Kidney (tissue), 14 donors: Measurements from ENCODE around the gene GOLGA8M. TPM values are rescaled to one million over a fixed set of nuclear protein-coding genes. Genes with fewer than 3 reads are reported as not detected.
"Not testable (repeated sequence)": the region's sequence is repeated elsewhere in the genome, so short reads cannot be mapped to it uniquely, and the experiment has no call there.

Experiments
- DNase-seq, 5 donors: peaks; one replicate each; pipeline ENCODE4 v3.0.0-alpha.2; 2013 to 2020
- FAIRE-seq: peaks from 2 replicates; lab custom pipeline; 2012; peaks lifted over from hg19 to GRCh38; lab: Jason Lieb, UNC
- H3K27ac ChIP-seq, 2 donors: one replicate each; pipeline ENCODE4 v1.7.0; 2013; ENCODE audit warnings: low read depth in 2 of 2, low read length in 2 of 2, inconsistent platforms in 1 of 2
- H3K27me3 ChIP-seq: one replicate; pipeline ENCODE4 v1.7.1; 2013; ENCODE audit warnings: low read length, inconsistent platforms; ENCODE audit not compliant: control insufficient read depth, insufficient read depth
- H3K36me3 ChIP-seq, 3 donors: one replicate each; pipeline versions ENCODE4 v1.7.0 to v1.7.1; 2013; ENCODE audit warnings: low read length in 3 of 3, control low read depth in 1 of 3, inconsistent platforms in 1 of 3; ENCODE audit not compliant: insufficient read depth in 3 of 3, control insufficient read depth in 2 of 3
- H3K4me1 ChIP-seq, 3 donors: one replicate each; pipeline versions ENCODE4 v1.7.0 to v1.7.1; 2013; ENCODE audit warnings: low read length in 3 of 3, inconsistent platforms in 1 of 3, low read depth in 1 of 3; ENCODE audit not compliant: control insufficient read depth in 2 of 3, insufficient read depth in 2 of 3
- H3K4me3 ChIP-seq, 3 donors: one replicate each; pipeline versions ENCODE4 v1.7.0 to v1.8.1; 2013; ENCODE audit warnings: low read length in 3 of 3, control low read depth in 1 of 3, inconsistent platforms in 1 of 3
- H3K9ac ChIP-seq, 3 donors: one replicate each; pipeline versions ENCODE4 v1.7.0 to v1.7.1; 2013; ENCODE audit warnings: low read length in 3 of 3, control low read depth in 1 of 3, inconsistent platforms in 1 of 3
- H3K9me3 ChIP-seq, 3 donors: one replicate each; pipeline versions ENCODE4 v1.7.0 to v1.7.1; 2013; ENCODE audit warnings: low read length in 3 of 3, control low read depth in 1 of 3, inconsistent platforms in 1 of 3; ENCODE audit not compliant: control insufficient read depth in 2 of 3, insufficient read depth in 1 of 3
- intact Hi-C: fragments of 100-400 bp; cut with DNase I; formaldehyde crosslinking; loops from one replicate; pipeline ENCODE4 v1.11.1; 2022
- polyA plus RNA-seq: library from polyadenylated mRNA; stranded (reverse); fragments of 350-450 nt; fragmentation: Illumina TruSeq; extraction: RNeasy Lipid Tissue Mini Kit (QIAGEN cat#74804); gene quantifications from one replicate; pipeline ENCODE4 v1.2.3, GENCODE V29; 2014; ENCODE audit warnings: low read depth, low replicate concordance; ENCODE audit not compliant: insufficient read depth
- total RNA-seq: library from RNA; stranded (reverse); fragmentation: NEBNext Ultra II Directional; extraction: Animal tissue kit (Norgen Biotek cat#: 25700); gene quantifications from one replicate; pipeline ENCODE4 v1.2.1, GENCODE V29; 2021
- TF ChIP-seq, protein P1 (sequence below): IDR thresholded peaks from 3 replicates; pipeline ENCODE4 v1.5.1; 2012; ENCODE audit warnings: mild to moderate bottlenecking, moderate library complexity, borderline replicate concordance; ENCODE audit not compliant: insufficient read depth; ENCODE audit errors: extremely low read depth
- donor health status: control.
- donor health status: control.
- donor health status: control.
- donor health status: control.
- donor health status: control.
- donor health status: DM: yes; HTN: yes; CAD: no.
- donor health status: Normal renal cell carcinoma (clear cell type).

The GOLGA8M gene
- total and polyA plus RNA-seq, 2 donors from 2014 or later = 0.95 to 4.9 TPM

- H3K4me1 ChIP-seq, H3K27ac ChIP-seq, FAIRE-seq, H3K36me3 ChIP-seq, H3K9ac ChIP-seq, intact Hi-C loops, H3K9me3 ChIP-seq, H3K4me3 ChIP-seq, H3K27me3 ChIP-seq: not testable (repeated sequence)
- peak in 3 of 5 donors; percentile 23 to 39 (median 30) for DNase-seq
- TF ChIP-seq, protein P1, sequence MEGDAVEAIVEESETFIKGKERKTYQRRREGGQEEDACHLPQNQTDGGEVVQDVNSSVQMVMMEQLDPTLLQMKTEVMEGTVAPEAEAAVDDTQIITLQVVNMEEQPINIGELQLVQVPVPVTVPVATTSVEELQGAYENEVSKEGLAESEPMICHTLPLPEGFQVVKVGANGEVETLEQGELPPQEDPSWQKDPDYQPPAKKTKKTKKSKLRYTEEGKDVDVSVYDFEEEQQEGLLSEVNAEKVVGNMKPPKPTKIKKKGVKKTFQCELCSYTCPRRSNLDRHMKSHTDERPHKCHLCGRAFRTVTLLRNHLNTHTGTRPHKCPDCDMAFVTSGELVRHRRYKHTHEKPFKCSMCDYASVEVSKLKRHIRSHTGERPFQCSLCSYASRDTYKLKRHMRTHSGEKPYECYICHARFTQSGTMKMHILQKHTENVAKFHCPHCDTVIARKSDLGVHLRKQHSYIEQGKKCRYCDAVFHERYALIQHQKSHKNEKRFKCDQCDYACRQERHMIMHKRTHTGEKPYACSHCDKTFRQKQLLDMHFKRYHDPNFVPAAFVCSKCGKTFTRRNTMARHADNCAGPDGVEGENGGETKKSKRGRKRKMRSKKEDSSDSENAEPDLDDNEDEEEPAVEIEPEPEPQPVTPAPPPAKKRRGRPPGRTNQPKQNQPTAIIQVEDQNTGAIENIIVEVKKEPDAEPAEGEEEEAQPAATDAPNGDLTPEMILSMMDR = peak; percentile 3
Measured at GRCh38 chr15:28728061-28728460, 15.8 kb upstream of the GOLGA8M start.

- H3K4me1 ChIP-seq, H3K36me3 ChIP-seq, H3K9ac ChIP-seq, FAIRE-seq, H3K27ac ChIP-seq, H3K27me3 ChIP-seq, H3K9me3 ChIP-seq, intact Hi-C loops, DNase-seq, H3K4me3 ChIP-seq: not testable (repeated sequence)
Measured at GRCh38 chr15:28727026-28727425, 14.8 kb upstream of the GOLGA8M start.

DNA sequence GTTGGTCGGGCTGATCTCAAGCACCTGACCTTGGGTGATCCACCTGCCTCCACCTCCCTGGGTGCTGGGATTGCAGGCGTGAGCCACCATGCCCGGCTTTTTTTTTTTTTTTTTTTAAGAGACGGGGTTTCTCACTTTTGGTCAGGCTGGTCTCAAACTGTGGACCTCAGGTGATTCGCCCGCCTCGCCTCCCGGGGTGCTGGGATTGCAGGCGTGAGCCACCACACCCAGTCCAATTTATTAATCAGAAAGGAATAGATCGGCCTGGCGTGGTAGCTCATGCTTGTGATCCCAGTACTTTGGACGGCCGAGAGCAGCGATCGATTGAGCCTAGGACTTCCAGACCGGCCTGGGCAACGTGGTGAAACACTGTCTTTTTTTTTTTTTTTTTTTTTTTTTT is 13.9 kb upstream of the GOLGA8M start:
- TF ChIP-seq, protein P1 = no peak
- no peak overlapping the region for H3K27ac ChIP-seq
- no peaks in the 10 kb centered on the region for H3K4me1 ChIP-seq
- H3K9ac ChIP-seq = no peak overlapping the region
- FAIRE-seq (no peak), DNase-seq (peak in 2 of 5 donors; percentile 24 to 36)
- no peak overlapping the region for H3K4me3 ChIP-seq
- H3K27me3 ChIP-seq = no peaks in the 10 kb centered on the region
- H3K9me3 ChIP-seq = no peaks in the 10 kb centered on the region
- intact Hi-C loops = no loop called here
- no peaks in the 10 kb centered on the region for H3K36me3 ChIP-seq

GRCh38 chr15:28725556-28725955 is 13.3 kb upstream of the GOLGA8M start:
- FAIRE-seq = no peak
- no peaks in the 10 kb centered on the region for H3K36me3 ChIP-seq
- no peaks in the 10 kb centered on the region for H3K9me3 ChIP-seq
- no peaks in the 10 kb centered on the region for H3K27me3 ChIP-seq
- no peak overlapping the region for H3K4me3 ChIP-seq
- peak in 1 of 5 donors; percentile 41 for DNase-seq
- no peak overlapping the region for H3K9ac ChIP-seq
- intact Hi-C loops = no loop called here
- H3K27ac ChIP-seq = no peak overlapping the region
- no peaks in the 10 kb centered on the region for H3K4me1 ChIP-seq
- TF ChIP-seq, protein P1 = no peak

DNA sequence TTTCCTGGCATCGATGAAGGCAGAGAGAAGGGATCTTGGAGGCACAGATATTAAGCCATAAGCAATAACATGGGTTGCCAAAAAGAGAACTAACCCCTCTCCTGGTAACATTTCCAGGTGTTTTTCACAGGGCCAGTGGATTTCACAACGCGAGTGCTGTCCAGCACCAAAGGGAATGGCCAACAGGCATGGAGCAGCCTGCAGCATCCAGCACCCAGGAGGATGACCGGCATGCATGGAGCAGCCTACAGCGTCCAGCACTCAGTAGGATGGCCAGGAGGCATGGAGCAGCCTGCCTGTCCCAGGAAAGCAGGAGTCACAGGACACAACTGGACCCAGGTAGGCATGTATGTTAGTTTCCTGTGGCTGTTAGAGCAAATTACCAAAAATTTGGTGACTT is 11.8 kb upstream of the GOLGA8M start:
- DNase-seq = peak in 1 of 5 donors; percentile 32
- H3K4me1 ChIP-seq, H3K27me3 ChIP-seq, FAIRE-seq, H3K4me3 ChIP-seq, H3K9me3 ChIP-seq, intact Hi-C loops, H3K36me3 ChIP-seq, H3K9ac ChIP-seq, H3K27ac ChIP-seq: not testable (repeated sequence)

GRCh38 chr15:28719626-28720025 is 7.4 kb upstream of the GOLGA8M start:
- H3K9me3 ChIP-seq, intact Hi-C loops, H3K27ac ChIP-seq, H3K9ac ChIP-seq, H3K4me3 ChIP-seq, FAIRE-seq, H3K27me3 ChIP-seq, H3K4me1 ChIP-seq, H3K36me3 ChIP-seq, DNase-seq: not testable (repeated sequence)
